HG03103 (cell line): ENCODE data around the gene KCTD14.

Experiments
- ATAC-seq: cut with Tn5 transposase; IDR thresholded peaks from one replicate; pipeline ENCODE4 v1.9.1; 2021; ENCODE audit warnings: low read depth; ENCODE audit not compliant: unreplicated experiment

The KCTD14 gene

DNA sequence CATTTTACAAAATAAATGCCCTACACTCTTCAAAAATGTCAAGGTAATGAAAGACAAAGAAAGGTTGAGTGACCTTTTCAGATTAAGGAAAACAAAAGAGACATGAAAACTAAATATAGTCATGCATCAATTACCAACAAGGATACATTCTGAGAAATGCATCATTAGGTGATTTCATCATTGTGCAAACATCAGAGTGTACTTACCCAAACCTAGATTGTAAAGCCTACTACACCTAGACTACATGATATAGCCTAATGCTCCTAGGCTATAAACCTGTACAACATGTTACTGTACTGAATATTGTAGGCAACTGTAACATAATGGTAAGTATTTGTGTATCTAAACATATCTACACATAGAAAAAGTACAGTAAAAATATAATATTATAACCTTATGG, 55.3 kb downstream of the KCTD14 start:
- ATAC-seq: no peak

GRCh38 chr11:77967121-77967520, 56.0 kb downstream of the KCTD14 start:
- no peak for ATAC-seq

GRCh38 chr11:77966338-77966737, 56.7 kb downstream of the KCTD14 start:
- no peak for ATAC-seq
